HG03135 (cell line): ENCODE measurements around the gene SPOCK1.
"Not testable (repeated sequence)": the region's sequence is repeated elsewhere in the genome, so short reads cannot be mapped to it uniquely, and the experiment has no call there.

Experiments used
- ATAC-seq: cut with Tn5 transposase; IDR thresholded peaks from one replicate; pipeline ENCODE4 v1.9.1; 2021; ENCODE audit warnings: mild to moderate bottlenecking, moderate library complexity; ENCODE audit not compliant: unreplicated experiment

Gene SPOCK1

DNA sequence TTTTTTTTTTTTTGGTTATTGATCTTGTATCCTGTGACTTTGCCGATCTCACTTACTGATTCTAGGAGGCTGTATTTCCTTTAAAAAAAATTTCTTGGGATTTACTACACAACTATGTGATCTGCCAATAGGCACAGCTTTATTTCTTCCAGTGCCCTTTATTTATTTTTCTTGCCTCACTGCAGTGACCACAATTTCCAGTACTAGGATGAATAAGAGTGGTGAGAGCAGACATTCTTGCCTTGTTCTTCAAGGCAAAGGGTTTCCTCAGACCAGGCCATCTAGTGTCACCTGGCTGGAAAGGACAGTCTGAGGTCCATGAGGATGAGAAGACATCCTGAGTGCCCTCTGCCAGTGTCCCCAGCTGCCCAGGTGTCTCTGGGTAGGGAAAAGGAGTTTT is 265.4 kb downstream of the SPOCK1 start:
- ATAC-seq, result no peak

DNA sequence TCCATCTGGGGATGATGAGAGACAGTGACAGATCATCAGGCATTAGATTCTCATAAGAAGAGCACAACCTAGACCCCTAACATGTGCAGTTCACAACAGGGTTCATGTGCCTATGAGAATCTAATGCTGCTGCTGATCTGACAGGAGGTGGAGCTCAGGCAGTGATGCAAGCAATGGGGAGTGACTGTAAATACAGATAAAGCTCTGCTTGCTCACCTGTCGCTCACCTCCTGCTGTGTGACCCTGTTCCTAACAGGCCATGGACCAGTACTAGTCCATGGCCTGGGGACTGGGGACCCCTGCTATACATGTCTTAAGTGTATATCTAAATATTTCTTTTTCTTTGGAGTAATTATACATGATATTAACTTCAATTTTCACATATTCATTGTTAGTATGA is 265.8 kb downstream of the SPOCK1 start:
- not testable (repeated sequence) for ATAC-seq

DNA sequence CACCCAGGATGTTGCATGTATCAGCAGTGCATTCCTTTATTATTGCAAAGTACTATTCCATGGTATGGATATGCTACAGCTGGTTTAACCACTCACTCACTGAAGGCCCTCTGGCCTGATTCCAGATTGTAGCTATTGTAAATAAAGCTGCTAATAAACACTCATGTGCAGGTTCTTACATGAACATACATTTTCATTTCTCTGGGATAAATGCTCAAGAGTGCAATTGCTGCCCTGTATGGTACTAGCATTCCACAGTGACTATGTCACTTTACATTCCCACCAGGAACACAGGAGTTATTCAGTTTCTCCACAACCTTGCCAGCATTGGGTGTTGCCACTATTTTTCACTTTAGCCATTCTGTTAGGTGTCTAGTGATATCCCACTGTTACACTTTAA is 267.6 kb downstream of the SPOCK1 start:
- ATAC-seq, result no peak

DNA sequence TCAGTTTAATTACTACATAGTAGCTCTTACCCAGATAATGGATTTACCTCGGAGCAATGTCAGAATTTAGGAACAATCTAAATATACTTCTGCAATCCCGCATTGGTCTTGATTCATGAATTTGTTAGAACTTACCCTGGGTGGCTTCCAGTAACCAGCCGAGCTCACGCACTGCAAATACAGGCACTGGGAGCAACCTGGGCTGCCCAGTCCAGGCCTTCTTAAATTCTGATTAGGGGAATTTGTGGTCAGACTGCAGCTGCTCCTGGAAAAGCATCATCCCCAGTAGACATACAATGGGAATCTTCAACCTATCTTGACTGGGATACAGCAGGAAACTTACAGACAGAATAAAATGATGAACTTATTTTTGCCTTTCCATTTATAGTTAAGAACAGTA is 270.3 kb downstream of the SPOCK1 start:
- ATAC-seq, result no peak

DNA sequence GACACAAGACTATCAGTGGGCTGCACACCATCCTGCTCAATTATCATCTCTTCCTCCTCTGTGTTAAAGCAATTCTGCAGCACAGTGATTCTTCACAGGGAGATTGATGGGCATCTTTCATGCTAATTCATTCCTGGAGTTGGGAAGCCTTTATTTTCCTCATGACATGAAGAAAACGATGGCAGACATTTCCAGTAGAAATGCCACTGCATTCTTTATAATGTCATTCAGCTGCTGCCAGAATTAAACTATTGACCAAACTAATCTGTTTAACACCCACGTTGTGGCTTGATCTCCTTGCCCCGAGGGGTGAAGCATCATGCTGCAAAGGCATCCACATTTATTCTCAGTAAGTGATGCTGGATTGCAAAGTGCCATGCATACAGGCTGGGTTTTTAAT is 273.0 kb downstream of the SPOCK1 start:
- ATAC-seq, result no peak

DNA sequence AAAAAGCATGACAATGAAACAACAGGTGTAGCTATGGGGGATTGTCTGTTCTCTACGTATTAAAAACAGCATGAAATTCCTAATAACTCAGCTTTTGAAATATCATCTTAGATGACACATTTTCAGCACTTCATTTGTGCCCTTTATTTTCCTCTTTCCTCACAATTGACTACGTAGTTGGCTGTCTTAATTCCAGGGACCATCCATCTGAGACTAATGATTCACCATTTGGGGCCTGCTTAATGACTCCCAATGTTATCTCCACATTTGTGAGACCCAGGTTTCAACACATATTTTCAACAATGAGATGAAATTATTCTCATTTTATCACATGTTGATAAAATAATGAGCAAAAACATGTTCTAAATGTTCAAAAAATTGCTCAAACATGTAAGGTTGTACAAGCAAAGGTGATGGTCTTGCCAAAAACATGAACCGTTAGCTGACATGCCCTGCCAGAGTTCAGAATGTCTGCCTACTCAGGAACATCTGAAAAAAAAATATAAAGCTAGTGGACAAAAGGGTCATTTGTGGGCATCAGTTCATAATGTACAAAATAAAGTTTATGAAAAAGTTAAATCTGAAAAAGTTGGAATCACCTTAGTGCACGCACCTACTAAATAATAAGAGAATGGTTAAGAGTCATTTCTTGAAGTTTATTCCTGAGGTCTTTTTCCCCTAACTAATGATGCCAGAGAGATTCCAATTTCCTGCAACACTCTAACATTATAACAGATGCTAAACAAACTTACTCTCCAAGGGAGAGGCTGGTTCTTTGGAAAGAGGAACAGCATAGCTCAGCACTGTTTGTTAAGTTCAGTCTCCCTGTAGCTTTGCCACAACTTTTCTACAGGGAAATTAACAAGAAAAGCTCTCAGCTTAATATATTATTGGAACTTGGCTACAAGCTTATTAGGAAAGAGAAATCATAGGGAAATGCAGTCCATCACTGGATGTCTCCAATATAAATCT is 275.5 kb downstream of the SPOCK1 start:
- no peak for ATAC-seq

DNA sequence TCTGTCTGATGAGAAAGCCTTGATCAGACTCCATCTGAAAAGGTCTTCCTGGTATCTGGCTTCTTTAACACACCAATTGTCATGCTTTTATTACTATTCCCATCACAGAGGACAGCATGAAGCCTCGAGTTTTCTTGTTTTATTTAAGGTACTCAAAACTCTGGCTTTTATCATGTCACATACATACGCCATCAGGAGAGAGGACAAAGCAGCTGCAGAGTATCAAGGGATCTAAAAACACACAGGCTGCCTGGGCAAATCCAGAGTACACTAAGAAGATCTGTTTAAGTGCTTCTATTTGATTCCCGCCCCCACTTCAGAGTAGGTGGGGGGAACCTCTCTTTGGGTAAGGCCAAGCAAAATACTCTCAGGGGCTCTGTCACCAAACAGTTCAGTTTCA is 277.2 kb downstream of the SPOCK1 start:
- ATAC-seq, result no peak

DNA sequence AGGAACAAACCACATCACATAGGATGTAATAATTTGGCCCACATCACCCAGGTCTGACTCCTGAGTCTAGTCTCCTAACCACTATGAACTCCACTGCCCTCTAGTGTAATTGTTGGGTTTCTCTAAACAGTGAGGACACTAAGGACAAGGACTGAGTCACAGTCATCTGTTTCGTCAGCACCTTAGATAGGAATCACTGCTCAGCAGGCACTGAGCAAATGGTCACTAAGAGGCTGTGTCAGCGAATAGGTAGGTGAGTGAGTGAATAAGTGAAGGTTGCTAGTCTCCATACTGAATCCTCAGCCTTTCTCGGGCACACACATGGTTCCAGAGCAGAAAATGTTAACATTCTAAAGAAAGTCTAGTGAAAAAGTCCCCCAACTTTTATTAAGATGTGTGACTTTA is 278.6 kb downstream of the SPOCK1 start:
- ATAC-seq, result peak; percentile 94

DNA sequence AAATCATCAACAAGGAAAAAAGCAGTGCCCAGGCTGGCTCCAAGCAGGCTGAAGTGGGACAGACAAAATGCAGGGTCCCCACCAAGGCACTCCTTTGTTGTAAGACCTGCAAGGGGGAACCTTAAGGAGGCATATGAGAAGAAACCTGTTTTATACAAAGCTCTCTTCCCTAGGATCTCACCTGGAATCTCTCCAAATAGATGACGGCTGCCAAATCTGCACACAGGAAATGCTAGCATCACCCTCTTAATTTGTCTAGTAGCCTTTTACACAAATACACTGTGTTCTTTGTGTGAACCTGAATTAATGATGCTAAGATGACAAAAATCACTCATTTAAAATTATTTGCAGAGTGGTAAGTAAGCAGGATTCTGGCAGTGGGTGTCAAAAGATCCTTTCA is 280.2 kb downstream of the SPOCK1 start:
- no peak for ATAC-seq

DNA sequence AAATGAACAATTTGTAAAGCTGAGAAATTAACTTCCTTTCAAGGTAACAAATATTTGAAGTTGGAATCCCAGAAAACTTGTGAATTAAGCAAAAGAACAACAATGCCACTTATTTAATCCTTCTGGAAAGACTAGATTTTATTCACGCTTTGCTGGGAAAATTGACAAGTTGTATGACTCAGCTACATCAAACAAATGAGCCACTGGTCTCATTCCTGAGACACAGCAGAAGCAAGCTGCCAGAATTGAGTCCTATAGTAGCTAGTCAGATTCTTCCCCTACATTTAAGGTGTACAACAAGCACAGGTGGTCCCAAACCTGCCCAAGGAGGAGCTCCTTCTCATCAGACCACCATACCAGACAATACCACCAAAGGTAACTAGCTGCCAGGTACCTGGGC is 280.7 kb downstream of the SPOCK1 start:
- no peak for ATAC-seq

DNA sequence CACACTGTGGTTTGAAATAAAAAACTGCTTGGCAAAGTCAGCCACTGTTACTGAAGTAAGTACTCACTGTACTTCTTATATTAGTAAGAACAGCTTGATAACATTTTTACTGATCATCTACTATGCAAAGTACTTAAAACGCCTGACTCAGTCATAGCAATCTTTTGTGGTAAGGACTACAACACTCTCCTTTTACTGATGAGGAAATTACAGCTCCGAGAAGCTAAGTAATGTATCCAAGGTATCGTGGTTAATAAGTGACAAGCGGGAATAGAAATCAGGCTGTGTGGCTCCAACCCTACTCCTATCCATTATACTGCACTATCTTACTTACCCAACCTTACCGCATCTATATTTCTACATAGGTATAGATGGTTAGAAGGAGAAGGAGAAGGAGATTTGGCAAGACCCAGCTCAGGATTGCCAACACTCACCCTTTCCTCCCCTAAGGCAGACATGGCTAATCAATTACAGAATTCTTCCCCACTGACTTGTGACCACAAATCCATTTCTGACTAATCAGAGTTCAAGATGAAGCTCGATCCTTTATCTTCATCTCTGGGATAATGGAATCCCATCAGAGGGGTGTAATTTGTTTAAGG is 281.4 kb downstream of the SPOCK1 start:
- no peak for ATAC-seq

DNA sequence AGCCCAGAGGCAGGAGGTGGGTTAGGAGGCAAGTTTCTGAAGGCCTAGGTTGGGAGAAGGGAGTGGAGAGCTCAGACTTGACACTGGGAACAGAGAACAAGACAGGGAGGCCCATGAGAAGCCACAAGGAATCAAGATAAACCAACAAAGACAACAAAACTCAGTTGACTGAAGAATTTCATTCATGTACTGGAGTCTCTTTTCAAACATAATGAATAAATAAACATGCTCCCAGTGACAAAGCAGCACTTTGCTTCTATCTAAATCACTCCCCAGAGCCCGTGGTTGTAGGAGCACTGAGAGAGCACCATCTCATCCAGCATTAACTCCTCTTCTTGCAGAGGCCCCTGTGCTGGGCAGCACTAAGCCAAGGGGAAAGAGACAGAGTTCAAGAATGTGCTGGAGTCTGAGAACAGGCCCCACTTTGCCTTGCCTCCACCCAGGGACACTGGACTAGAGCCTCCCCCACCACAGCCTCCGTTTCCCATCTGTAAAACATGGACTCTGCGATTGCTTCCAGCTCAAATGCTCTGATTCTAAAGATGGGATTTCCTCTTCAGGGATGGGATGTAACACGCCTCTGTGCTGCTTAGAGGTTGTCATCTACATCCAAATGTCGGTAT is 282.0 kb downstream of the SPOCK1 start:
- no peak for ATAC-seq

DNA sequence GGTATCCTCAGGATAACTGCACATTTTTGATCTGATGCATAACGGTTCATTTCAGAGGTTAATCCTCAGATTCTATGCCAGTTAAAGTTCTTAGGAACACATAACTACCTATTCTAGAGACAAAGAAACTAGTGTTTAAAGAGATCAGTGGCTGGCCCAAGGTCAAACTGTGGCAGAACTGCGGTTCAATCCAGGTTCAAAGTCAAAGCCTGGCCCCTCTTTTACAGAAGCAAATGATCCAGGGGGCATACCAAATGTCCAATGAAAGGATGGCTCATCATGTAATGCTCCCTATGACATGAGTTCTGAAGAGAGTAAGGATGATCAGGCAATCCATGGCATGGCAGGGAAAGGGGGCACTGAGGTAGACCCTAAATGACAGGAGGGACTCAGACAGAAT is 283.3 kb downstream of the SPOCK1 start:
- ATAC-seq, result no peak

DNA sequence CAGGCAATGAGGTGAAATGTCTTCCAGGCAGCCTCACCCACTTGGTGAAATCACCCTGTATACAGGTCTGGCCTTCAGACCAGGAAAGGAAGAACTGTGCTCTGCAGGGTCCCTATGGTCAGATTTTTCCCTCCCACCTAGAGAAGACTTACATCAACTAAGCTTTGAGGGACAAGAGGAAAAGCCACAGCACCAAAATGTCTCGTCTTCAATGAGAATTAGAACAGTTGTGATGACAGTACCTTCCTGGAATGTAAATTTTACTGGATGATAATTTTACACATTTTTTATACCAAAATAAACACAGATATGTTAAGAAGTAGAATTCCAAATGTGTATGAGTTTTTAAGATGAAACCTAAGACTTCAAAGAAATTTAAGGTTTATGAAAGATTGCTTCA is 283.9 kb downstream of the SPOCK1 start:
- ATAC-seq, result no peak

DNA sequence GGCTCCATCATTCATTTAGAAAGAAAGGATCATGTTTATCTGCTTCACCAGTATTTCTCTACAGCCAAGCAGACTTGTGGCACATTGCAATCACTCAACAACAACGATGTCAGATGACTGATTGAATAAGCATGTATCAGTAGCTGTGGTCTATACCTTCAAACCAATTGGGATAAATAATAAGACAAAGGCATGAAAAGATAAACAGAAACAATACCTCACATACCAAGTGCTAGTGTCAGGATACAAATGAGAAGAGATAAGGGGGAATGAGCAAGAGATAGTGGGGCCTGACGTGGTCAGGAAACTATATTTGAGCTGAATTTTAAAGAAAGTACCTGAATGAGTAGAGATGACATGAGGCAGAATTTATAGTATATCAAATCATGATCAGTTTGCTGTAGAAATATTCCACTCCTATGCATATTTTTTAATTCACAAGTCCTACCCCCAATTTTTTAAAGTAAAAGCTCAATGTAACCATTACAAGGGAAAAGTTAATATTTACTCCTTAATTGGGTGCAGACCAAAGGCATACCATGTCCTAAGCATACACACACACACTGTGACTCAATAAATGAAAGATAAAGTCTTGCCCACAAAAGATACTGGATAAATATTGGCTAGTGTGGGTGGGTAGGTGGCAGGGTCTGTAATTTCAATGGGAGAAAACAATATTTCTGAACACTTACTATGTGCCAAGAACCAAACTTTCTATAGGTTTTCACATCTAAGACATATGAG is 284.5 kb downstream of the SPOCK1 start:
- no peak for ATAC-seq

DNA sequence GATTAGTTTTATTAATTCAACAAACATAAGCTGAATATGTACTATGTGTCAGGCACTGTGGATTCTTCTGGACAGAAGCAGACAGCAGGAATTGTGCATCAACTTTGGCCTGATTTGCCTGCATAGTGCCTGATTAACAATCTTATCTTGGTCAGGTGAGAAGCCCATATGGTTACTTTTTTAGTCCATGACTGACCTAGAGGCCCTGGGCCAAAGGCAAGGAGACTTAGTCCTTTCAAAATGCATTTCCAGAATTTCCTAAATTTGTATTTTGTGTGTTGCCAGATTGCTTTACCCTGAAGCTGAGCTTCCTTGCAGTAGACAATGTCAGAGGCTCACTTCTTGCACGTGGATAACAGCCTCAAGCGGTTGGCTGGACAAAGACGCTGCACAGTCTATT is 286.7 kb downstream of the SPOCK1 start:
- ATAC-seq, result no peak

DNA sequence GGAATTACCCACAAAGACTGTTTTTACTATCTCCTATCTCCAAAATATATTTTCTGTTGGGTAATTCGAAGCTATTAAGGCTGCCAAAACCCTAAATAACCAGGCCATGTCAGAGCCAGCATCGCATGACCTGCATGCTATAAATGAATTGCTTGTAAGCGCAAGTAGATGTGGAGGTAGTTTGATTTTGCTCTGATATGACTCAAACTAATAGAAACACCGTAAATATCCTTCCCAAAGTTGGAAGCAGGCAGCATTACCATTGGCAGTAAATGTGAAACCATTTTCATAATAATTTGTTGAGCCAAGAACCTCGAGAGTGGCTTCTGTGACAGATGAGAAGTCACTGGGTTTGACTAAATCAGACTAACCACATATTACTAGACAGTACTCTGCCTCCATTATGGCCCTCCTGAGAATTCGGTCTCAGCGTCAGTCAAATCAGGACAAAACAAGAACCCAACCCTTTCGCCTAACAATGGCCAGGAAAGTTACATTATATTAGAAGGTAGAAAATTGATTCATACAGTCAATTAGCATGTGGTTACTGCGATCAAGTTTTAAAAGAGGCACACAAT is 289.8 kb downstream of the SPOCK1 start:
- no peak for ATAC-seq

DNA sequence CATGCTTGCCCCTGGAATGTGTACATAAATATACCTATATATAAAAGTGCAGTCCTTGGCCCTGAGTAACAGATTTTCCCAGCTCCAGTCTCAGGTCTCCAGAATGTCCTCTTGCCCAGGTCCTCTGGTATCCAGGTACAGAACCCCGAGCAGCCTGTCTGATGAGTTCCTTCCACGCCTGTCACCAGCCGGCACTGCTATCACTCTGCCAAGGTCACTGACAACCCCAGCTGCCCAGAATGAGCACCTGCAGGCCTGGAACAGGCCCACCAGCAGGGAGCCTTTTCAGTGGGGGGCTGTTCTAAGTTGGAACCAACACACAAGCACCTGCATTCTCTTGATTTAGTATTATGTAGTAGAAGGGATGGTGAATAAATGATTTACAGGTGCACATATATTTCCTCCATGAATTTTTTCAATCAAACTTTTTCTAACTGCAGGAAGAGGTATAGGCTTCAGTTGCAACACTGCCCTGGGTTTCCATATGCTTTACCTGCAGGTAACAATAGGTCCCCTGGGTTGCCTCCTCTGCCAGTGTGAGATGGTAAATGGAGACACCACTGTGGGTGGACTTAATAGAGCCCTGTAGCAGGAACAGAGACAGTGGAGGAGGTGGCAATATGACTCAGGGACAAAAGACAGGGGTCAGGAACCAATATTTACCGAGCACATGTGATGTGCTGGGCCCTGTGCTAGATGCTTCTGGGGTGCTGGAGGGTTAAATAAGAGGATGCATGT is 291.9 kb downstream of the SPOCK1 start:
- no peak for ATAC-seq

DNA sequence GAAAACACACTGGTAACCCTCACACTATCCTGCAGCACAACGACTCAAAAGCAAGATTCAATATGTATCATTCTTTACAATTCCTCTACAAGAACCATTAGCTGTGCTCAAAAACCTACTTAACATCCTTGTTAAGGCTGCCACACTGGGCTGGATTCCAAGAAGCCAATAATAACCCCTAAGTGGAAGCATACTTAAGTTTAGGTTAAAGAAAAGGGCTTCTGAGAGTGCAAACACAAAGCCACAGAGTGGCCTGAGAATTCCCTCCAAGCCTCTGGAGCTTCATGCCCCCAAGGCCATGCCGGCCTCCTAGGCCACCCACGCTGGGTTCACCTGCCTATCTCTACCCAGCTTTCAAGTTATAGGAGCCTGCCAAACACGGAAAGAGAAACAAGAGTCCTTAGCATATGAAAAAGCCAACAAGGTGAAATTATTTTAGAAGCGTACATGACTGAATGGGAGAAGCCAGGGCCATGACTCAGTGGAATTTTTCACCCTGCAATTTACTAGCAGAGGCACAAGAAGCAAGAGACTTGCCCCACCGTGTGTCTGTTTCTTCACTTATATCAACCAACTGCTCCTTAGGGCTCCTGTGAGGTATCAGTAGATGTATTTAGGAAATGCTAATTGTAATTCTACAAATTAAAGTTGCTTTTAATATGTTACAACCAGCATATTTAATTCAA is 293.0 kb downstream of the SPOCK1 start:
- ATAC-seq, result no peak
